Ovary (tissue), 3 donors: ENCODE measurements around the gene MRPL2.

ENCODE experiments used
- CTCF ChIP-seq, 3 donors: fragments of 450-650 bp in 2 of 3; fragments of 200-600 bp in 1 of 3; IDR thresholded peaks; one replicate each; pipeline versions ENCODE4 v1.5.1 to v1.8.0; 2016 to 2022; ENCODE audit warnings: antibody characterized with exemption in 3 of 3, mild to moderate bottlenecking in 1 of 3
- EP300 ChIP-seq: sonication (generic); formaldehyde crosslinking; IDR thresholded peaks from one replicate; pipeline ENCODE4 v1.6.1; 2017; ENCODE audit warnings: antibody characterized with exemption
- POLR2A ChIP-seq: fragments of 450-650 bp; IDR thresholded peaks from one replicate; pipeline ENCODE4 v1.6.1; 2017; ENCODE audit warnings: antibody characterized with exemption, mild to moderate bottlenecking, moderate library complexity
- donor health status: DM: no; HTN: no; CAD: no.

- TF ChIP-seq EP300, result no peak
- no peak for TF ChIP-seq CTCF (IDR thresholded peaks at IDR 0.05)
- TF ChIP-seq POLR2A, result no peak
Measured at GRCh38 chr6:43060755-43061633, 1.8 kb upstream of the MRPL2 start.
